IMR-90 (cell line): ENCODE data around the gene BCL11B. TPM values are rescaled to one million over a fixed set of nuclear protein-coding genes. Genes with fewer than 3 reads are reported as not detected.

Experiments used
- ATAC-seq: fragments of 200-7000 bp; cut with Tn5 transposase; 2 replicates; pipeline ENCODE4 v1.9.1; 2020; ENCODE audit warnings: low read depth, mild to moderate bottlenecking, moderate library complexity
- BruUV-seq: library from RNA; stranded (reverse); fragments of 400-500 nt; replicated peaks from 2 replicates; lab custom pipeline; 2021; lab: Mats Ljungman, UMichigan
- CTCF ChIA-PET: fragments of 300-600 bp; formaldehyde crosslinking; extraction: SDS; loops from one replicate; lab custom pipeline; 2021; ENCODE audit warnings: antibody characterized with exemption; lab: Yijun Ruan, JAX
- POLR2A ChIA-PET: fragments of 300-600 bp; sonication (Branson Sonifier 250); formaldehyde crosslinking; loops from one replicate; lab custom pipeline; 2022; ENCODE audit warnings: antibody characterized with exemption; ENCODE audit not compliant: unreplicated experiment; lab: Charles Lee
- DNase-seq: peaks from one replicate; pipeline ENCODE4 v3.0.0; 2013
- H2AFZ ChIP-seq: replicated peaks from 2 replicates; pipeline ENCODE3; 2013; ENCODE audit warnings: low read length, mild to moderate bottlenecking; ENCODE audit not compliant: poor library complexity
- H2AK5ac ChIP-seq: 2 replicates; pipeline ENCODE4 v1.6.1; 2013; ENCODE audit warnings: low read depth, low read length, inconsistent platforms
- H2AK9ac ChIP-seq: replicated peaks from 2 replicates; pipeline ENCODE3; 2013; ENCODE audit warnings: mild to moderate bottlenecking, low read depth, low read length, moderate library complexity; ENCODE audit not compliant: poor library complexity
- H2BK120ac ChIP-seq: 2 replicates; pipeline ENCODE4 v1.6.1; 2013; ENCODE audit warnings: low read depth, low read length, inconsistent platforms
- H2BK15ac ChIP-seq: 3 replicates; pipeline ENCODE4 v1.6.1; 2013; ENCODE audit warnings: low read depth, low read length, inconsistent platforms
- H2BK20ac ChIP-seq: 2 replicates; pipeline ENCODE4 v1.6.1; 2013; ENCODE audit warnings: low read depth, mild to moderate bottlenecking, inconsistent platforms, low read length, moderate library complexity
- H2BK5ac ChIP-seq: 2 replicates; pipeline ENCODE4 v1.6.1; 2013; ENCODE audit warnings: mild to moderate bottlenecking, low read depth, low read length, inconsistent platforms; ENCODE audit not compliant: poor library complexity, severe bottlenecking
- H3K14ac ChIP-seq: replicated peaks from 2 replicates; pipeline ENCODE4 v1.6.1; 2013; ENCODE audit warnings: low read depth, low read length, inconsistent platforms
- H3K18ac ChIP-seq: 2 replicates; pipeline ENCODE4 v1.6.1; 2013; ENCODE audit warnings: low read depth, low read length, control low read depth
- H3K23ac ChIP-seq: 2 replicates; pipeline ENCODE4 v1.6.1; 2013; ENCODE audit warnings: low read depth, low read length, inconsistent platforms
- H3K27ac ChIP-seq: 2 replicates; pipeline ENCODE4 v1.5.1; 2013; ENCODE audit warnings: mild to moderate bottlenecking, control low read depth, low read length; ENCODE audit not compliant: insufficient read depth
- H3K27me3 ChIP-seq: 2 replicates; pipeline ENCODE4 v1.6.1; 2013; ENCODE audit warnings: low read length; ENCODE audit not compliant: control insufficient read depth, insufficient read depth
- H3K36me3 ChIP-seq: 2 replicates; pipeline ENCODE4 v1.6.1; 2013; ENCODE audit warnings: low read length, mixed read lengths; ENCODE audit not compliant: control insufficient read depth, insufficient read depth
- H3K4ac ChIP-seq: 2 replicates; pipeline ENCODE4 v1.6.1; 2013; ENCODE audit warnings: low read depth, low read length, inconsistent platforms
- H3K4me1 ChIP-seq: 2 replicates; pipeline ENCODE4 v1.6.1; 2013; ENCODE audit warnings: low read length, mixed read lengths; ENCODE audit not compliant: control insufficient read depth, insufficient read depth
- H3K4me2 ChIP-seq: 2 replicates; pipeline ENCODE4 v1.6.1; 2013; ENCODE audit warnings: low read depth, mild to moderate bottlenecking, control low read depth, low read length, moderate library complexity
- H3K4me3 ChIP-seq: 2 replicates; pipeline ENCODE4 v1.5.1; 2013; ENCODE audit warnings: low read depth, mild to moderate bottlenecking, control low read depth, low read length, moderate library complexity; ENCODE audit not compliant: insufficient read depth
- H3K56ac ChIP-seq: 2 replicates; pipeline ENCODE4 v1.6.1; 2013; ENCODE audit warnings: low read length, inconsistent platforms; ENCODE audit not compliant: insufficient read depth; ENCODE audit errors: extremely low read depth
- H3K79me1 ChIP-seq, 2 experiments: 2 replicates each; pipeline ENCODE4 v1.6.1; 2013; ENCODE audit warnings: low read length in 2 of 2, inconsistent platforms in 1 of 2, low read depth in 1 of 2
- H3K9ac ChIP-seq: 2 replicates; pipeline ENCODE4 v1.6.1; 2013; ENCODE audit warnings: low read depth, low read length, control low read depth
- H3K9me1 ChIP-seq: 2 replicates; pipeline ENCODE4 v1.6.1; 2013; ENCODE audit warnings: low read length, inconsistent platforms; ENCODE audit not compliant: insufficient read depth
- H3K9me3 ChIP-seq: 2 replicates; pipeline ENCODE4 v1.6.1; 2013; ENCODE audit warnings: low read length; ENCODE audit not compliant: control insufficient read depth, insufficient read depth
- H4K20me1 ChIP-seq: 2 replicates; pipeline ENCODE4 v1.6.1; 2013; ENCODE audit warnings: low read length, inconsistent platforms; ENCODE audit not compliant: insufficient read depth
- H4K5ac ChIP-seq: 2 replicates; pipeline ENCODE4 v1.6.1; 2013; ENCODE audit warnings: mild to moderate bottlenecking, low read depth, low read length, control low read depth
- H4K8ac ChIP-seq, 2 experiments: 2 replicates each; pipeline ENCODE4 v1.6.1; 2013; ENCODE audit warnings: low read depth in 2 of 2, low read length in 2 of 2, control low read depth in 1 of 2, inconsistent platforms in 1 of 2
- H4K91ac ChIP-seq: 2 replicates; pipeline ENCODE4 v1.6.1; 2013; ENCODE audit warnings: low read depth, low read length, inconsistent platforms; ENCODE audit not compliant: insufficient read depth
- MXI1 ChIP-seq: IDR thresholded peaks from 2 replicates; pipeline ENCODE4 v1.6.1; 2012; ENCODE audit warnings: low read depth, mild to moderate bottlenecking, low read length, moderate library complexity, borderline replicate concordance
- POLR2A ChIP-seq: IDR thresholded peaks from 2 replicates; pipeline ENCODE4 v1.6.1; 2012; ENCODE audit warnings: mild to moderate bottlenecking, low read depth, low read length
- WGBS, 2 experiments: methylation state at CpG; one replicate each; pipeline versions ENCODE4 v1.1.5 to v1.1.7; 2013; ENCODE audit warnings: missing lambda C conversion rate in 2 of 2; ENCODE audit not compliant: insufficient read length in 1 of 2; ENCODE audit errors: extremely low coverage in 2 of 2; 5-methylcytosine and 5-hydroxymethylcytosine counted together
- dilution Hi-C: fragments of 300-500 bp; cut with HindIII; formaldehyde crosslinking; loops from one replicate; pipeline ENCODE4 v1.14.3; 2018; ENCODE audit warnings: low sequenced_read_pairs; ENCODE audit not compliant: unreplicated experiment
- in situ Hi-C: fragments of 300-500 bp; cut with MboI; formaldehyde crosslinking; loops from 3 replicates; pipeline ENCODE4 v1.14.3; 2019; ENCODE audit warnings: low sequenced_read_pairs, inconsistent platforms, mixed read lengths
- intact Hi-C: fragments of 100-400 bp; cut with micrococcal nuclease; formaldehyde crosslinking; loops from 2 replicates; pipeline ENCODE4 v1.10.0; 2022
- polyA plus RNA-seq, 3 experiments: library from polyadenylated mRNA; depleted of rRNA; stranded (reverse); fragments of >200 nt; gene quantifications; 2 replicates each; pipeline ENCODE4 v1.2.3, GENCODE V29; 2012; ENCODE audit warnings: low replicate concordance in 1 of 3
- total RNA-seq: library from RNA; depleted of rRNA; stranded (reverse); fragments of >200 nt; gene quantifications from 2 replicates; pipeline ENCODE4 v1.2.3, GENCODE V29; 2012
- TF ChIP-seq, protein P1 (sequence below): fragments of 150-350 bp; IDR thresholded peaks from 2 replicates; pipeline ENCODE4 v1.6.1; 2016; ENCODE audit warnings: low read depth, mild to moderate bottlenecking, low read length, moderate library complexity, borderline replicate concordance

Gene BCL11B
- total and polyA plus RNA-seq, 2 of the 4 experiments (the other 2 are of a cell fraction): under 0.01 TPM; not detected in 1

DNA sequence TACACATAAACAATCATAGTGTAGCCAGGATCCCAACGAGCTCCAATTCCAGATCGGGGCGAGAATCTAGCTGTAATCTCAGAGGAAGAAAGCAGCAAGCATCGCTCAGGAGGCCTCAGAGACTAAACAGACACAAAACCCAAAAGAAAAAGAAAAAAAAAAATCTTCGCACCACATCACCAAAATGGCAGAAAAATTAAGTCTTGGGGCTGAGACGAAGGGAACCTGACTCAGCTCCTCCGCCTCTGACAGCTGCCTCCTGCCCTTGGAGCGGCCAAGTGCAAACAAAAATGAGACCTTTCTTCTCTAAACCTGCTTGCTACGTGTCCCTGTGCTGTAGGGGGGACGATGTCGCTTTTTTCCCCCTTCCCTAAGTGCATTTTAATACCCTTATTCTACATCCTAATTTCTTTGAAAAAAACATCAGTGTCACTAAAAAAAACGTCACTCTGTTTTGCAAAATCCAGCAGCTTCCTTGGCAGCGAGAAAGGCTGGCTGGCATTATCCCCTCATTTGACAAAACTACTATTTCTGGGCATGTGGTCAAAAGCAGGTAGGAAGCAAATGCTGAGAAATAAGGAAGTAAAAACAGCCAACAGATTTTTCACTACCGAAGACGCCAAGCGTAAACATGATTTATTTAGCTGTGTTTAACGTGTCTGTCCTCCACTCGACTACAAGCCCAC, 30.5 kb downstream of the BCL11B start:
- no peak overlapping the region for H4K8ac ChIP-seq
- no peak overlapping the region for H2AK5ac ChIP-seq
- H2AFZ ChIP-seq: no peak overlapping the region
- no peaks in the 10 kb centered on the region; the same call in none of the 2 replicates for H3K27me3 ChIP-seq
- no peak overlapping the region for H3K14ac ChIP-seq
- dilution Hi-C loops (no loop called here), intact Hi-C loops (no loop called here), in situ Hi-C loops (no loop called here)
- no CpG with 5 or more reads among the region's 18 CpGs for WGBS, 2 experiments
- H2AK9ac ChIP-seq: no peak overlapping the region
- H2BK120ac ChIP-seq: no peak overlapping the region
- no peak overlapping the region for H4K5ac ChIP-seq
- POLR2A ChIA-PET: no interaction called here
- no peak overlapping the region for H2BK5ac ChIP-seq
- DNase-seq (no peak), ATAC-seq (no peak)
- peaks cover 4% of the 10 kb centered on the region; the same call in 1 of the 2 replicates for H3K9me3 ChIP-seq
- H3K4me1 ChIP-seq: no peaks in the 10 kb centered on the region
- H3K56ac ChIP-seq: no peak overlapping the region
- no peak overlapping the region for H3K9ac ChIP-seq
- TF ChIP-seq MXI1 (no peak), POLR2A (no peak)
- TF ChIP-seq, protein P1, sequence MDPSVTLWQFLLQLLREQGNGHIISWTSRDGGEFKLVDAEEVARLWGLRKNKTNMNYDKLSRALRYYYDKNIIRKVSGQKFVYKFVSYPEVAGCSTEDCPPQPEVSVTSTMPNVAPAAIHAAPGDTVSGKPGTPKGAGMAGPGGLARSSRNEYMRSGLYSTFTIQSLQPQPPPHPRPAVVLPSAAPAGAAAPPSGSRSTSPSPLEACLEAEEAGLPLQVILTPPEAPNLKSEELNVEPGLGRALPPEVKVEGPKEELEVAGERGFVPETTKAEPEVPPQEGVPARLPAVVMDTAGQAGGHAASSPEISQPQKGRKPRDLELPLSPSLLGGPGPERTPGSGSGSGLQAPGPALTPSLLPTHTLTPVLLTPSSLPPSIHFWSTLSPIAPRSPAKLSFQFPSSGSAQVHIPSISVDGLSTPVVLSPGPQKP: no peak
- CTCF ChIA-PET: interaction anchor here (0.6 kb wide), 1 partner anchor 688 kb away, joined by 3 read pairs; no protein-coding TSS in a partner anchor
- H3K18ac ChIP-seq: no peak overlapping the region
- no peak overlapping the region for H3K4me2 ChIP-seq
- H3K23ac ChIP-seq: no peak overlapping the region
- H4K91ac ChIP-seq: no peak overlapping the region
- H3K9me1 ChIP-seq: no peaks in the 10 kb centered on the region
- no peak overlapping the region for H3K4ac ChIP-seq
- H2BK15ac ChIP-seq: no peak overlapping the region
- no peaks in the 10 kb centered on the region for H4K20me1 ChIP-seq
- H3K36me3 ChIP-seq: no peaks in the 10 kb centered on the region
- H3K79me1 ChIP-seq: no peaks in the 10 kb centered on the region
- H3K4me3 ChIP-seq: no peak overlapping the region
- no peak overlapping the region for H2BK20ac ChIP-seq
- no peak overlapping the region for H3K27ac ChIP-seq
- BruUV-seq: no TSS peak
